H9 (cell line): Measurements from ENCODE around the gene TNFRSF1B. TPM values are rescaled to one million over a fixed set of nuclear protein-coding genes. Genes with fewer than 3 reads are reported as not detected.

Experiments
- DNase-seq: peaks from one replicate; pipeline ENCODE4 v3.0.0-alpha.2; 2017
- H2AFZ ChIP-seq: one replicate; pipeline ENCODE4 v1.6.1; 2013; ENCODE audit warnings: mild to moderate bottlenecking, low read length, control low read depth, moderate library complexity
- H2AK5ac ChIP-seq: 2 replicates; pipeline ENCODE4 v1.6.1; 2013; ENCODE audit warnings: low read length, control low read depth, mixed read lengths; ENCODE audit not compliant: insufficient read length
- H2BK120ac ChIP-seq: one replicate; pipeline ENCODE4 v1.6.1; 2013; ENCODE audit warnings: low read depth, mild to moderate bottlenecking, low read length, control low read depth, inconsistent platforms; ENCODE audit not compliant: poor library complexity, severe bottlenecking
- H2BK12ac ChIP-seq: 2 replicates; pipeline ENCODE4 v1.6.1; 2013; ENCODE audit warnings: low read length, control low read depth, mixed read lengths, low read depth; ENCODE audit not compliant: insufficient read length
- H2BK15ac ChIP-seq: 2 replicates; pipeline ENCODE4 v1.6.1; 2013; ENCODE audit warnings: low read depth, low read length, control low read depth
- H2BK20ac ChIP-seq: one replicate; pipeline ENCODE4 v1.6.1; 2013; ENCODE audit warnings: low read depth, mild to moderate bottlenecking, low read length, control low read depth, inconsistent platforms; ENCODE audit not compliant: poor library complexity, severe bottlenecking
- H2BK5ac ChIP-seq: 2 replicates; pipeline ENCODE4 v1.6.1; 2013; ENCODE audit warnings: low read length, control low read depth, mixed read lengths; ENCODE audit not compliant: insufficient read length
- H3K14ac ChIP-seq: 2 replicates; pipeline ENCODE4 v1.6.1; 2013; ENCODE audit warnings: low read length, control low read depth; ENCODE audit not compliant: insufficient read depth
- H3K18ac ChIP-seq: 2 replicates; pipeline ENCODE4 v1.6.1; 2013; ENCODE audit warnings: low read depth, mild to moderate bottlenecking, mixed read lengths, low read length, control low read depth; ENCODE audit not compliant: insufficient read length
- H3K23ac ChIP-seq: 2 replicates; pipeline ENCODE4 v1.6.1; 2013; ENCODE audit warnings: low read length, control low read depth, mixed read lengths, low read depth; ENCODE audit not compliant: insufficient read length
- H3K23me2 ChIP-seq: 2 replicates; pipeline ENCODE4 v1.6.1; 2013; ENCODE audit warnings: low read depth, mild to moderate bottlenecking, mixed read lengths, low read length, control low read depth; ENCODE audit not compliant: insufficient read length, poor library complexity, severe bottlenecking
- H3K27ac ChIP-seq: 2 replicates; pipeline ENCODE4 v1.5.1; 2013; ENCODE audit warnings: low read length, control low read depth, mixed read lengths, low read depth; ENCODE audit not compliant: insufficient read length
- H3K27me3 ChIP-seq: 2 replicates; pipeline ENCODE4 v1.6.1; 2013; ENCODE audit warnings: low read length, control low read depth, inconsistent platforms; ENCODE audit not compliant: insufficient read depth
- H3K4ac ChIP-seq: 2 replicates; pipeline ENCODE4 v1.6.1; 2013; ENCODE audit warnings: low read depth, mild to moderate bottlenecking, control low read depth, inconsistent platforms, low read length, moderate library complexity
- H3K4me1 ChIP-seq: 2 replicates; pipeline ENCODE4 v1.6.1; 2013; ENCODE audit warnings: low read length, control low read depth, inconsistent platforms; ENCODE audit not compliant: insufficient read depth
- H3K4me2 ChIP-seq: 2 replicates; pipeline ENCODE4 v1.6.1; 2013; ENCODE audit warnings: low read length, control low read depth, mixed read lengths; ENCODE audit not compliant: insufficient read length, insufficient read depth
- H3K56ac ChIP-seq: 2 replicates; pipeline ENCODE4 v1.6.1; 2013; ENCODE audit warnings: low read depth, mild to moderate bottlenecking, mixed read lengths, low read length, control low read depth; ENCODE audit not compliant: insufficient read length
- H3K79me1 ChIP-seq: 2 replicates; pipeline ENCODE4 v1.6.1; 2013; ENCODE audit warnings: low read depth, mild to moderate bottlenecking, moderate library complexity, low read length, control low read depth, inconsistent platforms; ENCODE audit not compliant: insufficient read depth, poor library complexity, severe bottlenecking
- H3K79me2 ChIP-seq: 2 replicates; pipeline ENCODE4 v1.6.1; 2013; ENCODE audit warnings: low read length, control low read depth, inconsistent platforms; ENCODE audit not compliant: insufficient read depth
- H3K9ac ChIP-seq: 2 replicates; pipeline ENCODE4 v1.6.1; 2013; ENCODE audit warnings: low read length, control low read depth, mixed read lengths; ENCODE audit not compliant: insufficient read length; ENCODE audit errors: extremely low read depth
- H3K9me3 ChIP-seq: one replicate; pipeline ENCODE4 v1.6.1; 2013; ENCODE audit warnings: low read depth, low read length, inconsistent platforms; ENCODE audit not compliant: control insufficient read depth
- H3T11ph ChIP-seq: one replicate; pipeline ENCODE4 v1.6.1; 2013; ENCODE audit warnings: mild to moderate bottlenecking, low read length, control low read depth, inconsistent platforms
- H4K20me1 ChIP-seq: one replicate; pipeline ENCODE4 v1.6.1; 2013; ENCODE audit not compliant: control insufficient read depth, insufficient read length, insufficient read depth
- H4K5ac ChIP-seq: 2 replicates; pipeline ENCODE4 v1.6.1; 2013; ENCODE audit warnings: low read depth, mild to moderate bottlenecking, mixed read lengths, low read length, control low read depth; ENCODE audit not compliant: insufficient read length
- H4K8ac ChIP-seq: replicated peaks from 2 replicates; pipeline ENCODE4 v1.6.1; 2013; ENCODE audit warnings: low read length, control low read depth, mixed read lengths, low read depth; ENCODE audit not compliant: insufficient read length
- H4K91ac ChIP-seq: 2 replicates; pipeline ENCODE4 v1.6.1; 2013; ENCODE audit warnings: low read depth, mild to moderate bottlenecking, moderate library complexity, mixed read lengths, low read length, control low read depth; ENCODE audit not compliant: insufficient read length
- H3K27ac Mint-ChIP-seq, 3 experiments: 2 replicates in 2 of 3; 3 replicates in 1 of 3; pipeline ENCODE4 v1.8.0; 2020 to 2021; ENCODE audit warnings: mixed read lengths in 3 of 3, mild to moderate bottlenecking in 1 of 3, moderate library complexity in 1 of 3
- H3K27me3 Mint-ChIP-seq: 2 replicates; pipeline ENCODE4 v1.8.0; 2021; ENCODE audit warnings: low read depth, mild to moderate bottlenecking, moderate library complexity, mixed read lengths
- H3K36me3 Mint-ChIP-seq, 3 experiments: 2 replicates in 2 of 3; 3 replicates in 1 of 3; pipeline ENCODE4 v1.8.0; 2020 to 2021; ENCODE audit warnings: low read depth in 3 of 3, mixed read lengths in 3 of 3; ENCODE audit not compliant: insufficient read depth in 1 of 3
- H3K4me1 Mint-ChIP-seq, 2 experiments: 2 replicates each; pipeline ENCODE4 v1.8.0; 2020; ENCODE audit warnings: mixed read lengths in 2 of 2
- H3K4me3 Mint-ChIP-seq, 2 experiments: 2 replicates in 1 of 2; 3 replicates in 1 of 2; pipeline ENCODE4 v1.8.0; 2020 to 2021; ENCODE audit warnings: mild to moderate bottlenecking in 2 of 2, mixed read lengths in 2 of 2, moderate library complexity in 1 of 2
- H3K9me3 Mint-ChIP-seq, 2 experiments: 2 replicates in 1 of 2; 3 replicates in 1 of 2; pipeline ENCODE4 v1.8.0; 2020; ENCODE audit warnings: mild to moderate bottlenecking in 2 of 2, mixed read lengths in 2 of 2, moderate library complexity in 1 of 2
- CTCF ChIP-seq: fragments of 200-600 bp; sonication (generic); conservative IDR thresholded peaks from 3 replicates; pipeline ENCODE4 v1.8.0; 2021; ENCODE audit warnings: antibody characterized with exemption, mild to moderate bottlenecking
- WGBS: extraction: QIAGEN DNeasy Blood & Tissue Kit; methylation state at CpG from one replicate; pipeline ENCODE4 v1.1.7; 2013; ENCODE audit warnings: missing lambda C conversion rate, low lambda C conversion rate, mixed read lengths; ENCODE audit not compliant: insufficient read length; ENCODE audit errors: extremely low coverage; 5-methylcytosine and 5-hydroxymethylcytosine counted together
- total RNA-seq: library from RNA; stranded (reverse); gene quantifications from 2 replicates; pipeline ENCODE4 v1.2.1, GENCODE V29; 2021

The TNFRSF1B gene
- total RNA-seq, 1 experiment from 2014 or later = 0.57 TPM

- Histone ChIP-seq H3K23me2 (no peaks in the 10 kb centered on the region), H2BK20ac (no peak overlapping the region), H2BK5ac (no peak overlapping the region), H2BK120ac (no peak overlapping the region), H3K18ac (no peak overlapping the region), H4K91ac (no peak overlapping the region), H3K79me2 (no peaks in the 10 kb centered on the region), H3K4ac (no peak overlapping the region), H3K9me3 (no peaks in the 10 kb centered on the region), H3K4me2 (no peak overlapping the region), H3K14ac (no peak overlapping the region), H3K27ac (no peak overlapping the region), H4K8ac (no peak overlapping the region), H2BK12ac (no peak overlapping the region), H3T11ph (no peak overlapping the region), H3K27me3 (no peaks in the 10 kb centered on the region), H3K79me1 (no peaks in the 10 kb centered on the region), H3K4me1 (no peaks in the 10 kb centered on the region; the same call in 1 of the 2 replicates), H4K20me1 (no peaks in the 10 kb centered on the region), H3K9ac (no peak overlapping the region), H2AFZ (no peak overlapping the region), H3K23ac (no peak overlapping the region), H4K5ac (no peak overlapping the region), H2AK5ac (no peak overlapping the region), H3K56ac (no peak overlapping the region), H2BK15ac (no peak overlapping the region)
- TF ChIP-seq CTCF = no peak
- no peaks in the 10 kb centered on the region; a peak in 2 of 5 replicates for H3K9me3 Mint-ChIP-seq
- H3K27ac Mint-ChIP-seq = no peak overlapping the region
- WGBS = no CpG with 5 or more reads among the region's 8 CpGs
- no peak overlapping the region for H3K4me3 Mint-ChIP-seq
- no peak for DNase-seq
- H3K4me1 Mint-ChIP-seq = peaks cover 25 to 44% of the 10 kb centered on the region in 2 experiments
- H3K36me3 Mint-ChIP-seq = no peaks in the 10 kb centered on the region
- peaks cover 4% of the 10 kb centered on the region for H3K27me3 Mint-ChIP-seq
Measured at GRCh38 chr1:12179676-12180075, 12.9 kb downstream of the TNFRSF1B start.
